GM19035 (cell line): ENCODE results near the gene RASGRP4.
A peak's percentile ranks its signal among the peaks of the same experiment; 100 is the strongest.

Experiments
- ATAC-seq: cut with Tn5 transposase; IDR thresholded peaks from one replicate; pipeline ENCODE4 v1.9.1; 2021; ENCODE audit not compliant: unreplicated experiment

RASGRP4 gene

GRCh38 chr19:38391911-38392464 lies 34.0 kb downstream of the RASGRP4 start:
- no peak for ATAC-seq

GRCh38 chr19:38389957-38390924 lies 35.8 kb downstream of the RASGRP4 start:
- no peak for ATAC-seq

GRCh38 chr19:38389101-38389925 lies 36.7 kb downstream of the RASGRP4 start:
- no peak for ATAC-seq

- ATAC-seq = no peak
Observed at GRCh38 chr19:38388349-38389100, 37.5 kb downstream of the RASGRP4 start, which contains the start of gene SPRED3. Gene SPRED3 (plus strand): TSS chr19:38388697. CDS start chr19:38390303, 1,606 bp downstream.

- ATAC-seq = peak; percentile 66
Observed at GRCh38 chr19:38387550-38388348, 38.3 kb downstream of the RASGRP4 start, which contains the start of gene GGN. Gene GGN (minus strand): TSS chr19:38388034. CDS start chr19:38387261, 773 bp downstream.

- no peak for ATAC-seq
Observed at GRCh38 chr19:38386971-38387549, 39.0 kb downstream of the RASGRP4 start.

- no peak for ATAC-seq
Observed at GRCh38 chr19:38386300-38386970, 39.6 kb downstream of the RASGRP4 start.

- no peak for ATAC-seq
Observed at GRCh38 chr19:38385804-38386257, 40.2 kb downstream of the RASGRP4 start.

- no peak for ATAC-seq
Observed at GRCh38 chr19:38385057-38385803, 40.8 kb downstream of the RASGRP4 start.

- ATAC-seq = no peak
Observed at GRCh38 chr19:38384209-38385027, 41.6 kb downstream of the RASGRP4 start.

GRCh38 chr19:38383743-38384142 lies 42.3 kb downstream of the RASGRP4 start:
- ATAC-seq = no peak

- ATAC-seq = no peak
Observed at GRCh38 chr19:38383184-38383583, 42.8 kb downstream of the RASGRP4 start.

- ATAC-seq = no peak
Observed at GRCh38 chr19:38381138-38381537, 44.9 kb downstream of the RASGRP4 start.

GRCh38 chr19:38378866-38379265 lies 47.2 kb downstream of the RASGRP4 start:
- no peak for ATAC-seq

GRCh38 chr19:38377052-38377451 lies 49.0 kb downstream of the RASGRP4 start:
- no peak for ATAC-seq

GRCh38 chr19:38376576-38376975 lies 49.4 kb downstream of the RASGRP4 start:
- no peak for ATAC-seq

- no peak for ATAC-seq
Observed at GRCh38 chr19:38375748-38376147, 50.3 kb downstream of the RASGRP4 start.
